ENCODE data around the gene PYURF. TPM values are rescaled to one million over a fixed set of nuclear protein-coding genes. Genes with fewer than 3 reads are reported as not detected.

Gene PYURF
- total RNA-seq, 1 experiment from 2014 or later, result 50.9 TPM

GRCh38 chr4:88514557-88515511 is 8.7 kb downstream of the PYURF start (continued):
- TF ChIP-seq, protein P1, sequence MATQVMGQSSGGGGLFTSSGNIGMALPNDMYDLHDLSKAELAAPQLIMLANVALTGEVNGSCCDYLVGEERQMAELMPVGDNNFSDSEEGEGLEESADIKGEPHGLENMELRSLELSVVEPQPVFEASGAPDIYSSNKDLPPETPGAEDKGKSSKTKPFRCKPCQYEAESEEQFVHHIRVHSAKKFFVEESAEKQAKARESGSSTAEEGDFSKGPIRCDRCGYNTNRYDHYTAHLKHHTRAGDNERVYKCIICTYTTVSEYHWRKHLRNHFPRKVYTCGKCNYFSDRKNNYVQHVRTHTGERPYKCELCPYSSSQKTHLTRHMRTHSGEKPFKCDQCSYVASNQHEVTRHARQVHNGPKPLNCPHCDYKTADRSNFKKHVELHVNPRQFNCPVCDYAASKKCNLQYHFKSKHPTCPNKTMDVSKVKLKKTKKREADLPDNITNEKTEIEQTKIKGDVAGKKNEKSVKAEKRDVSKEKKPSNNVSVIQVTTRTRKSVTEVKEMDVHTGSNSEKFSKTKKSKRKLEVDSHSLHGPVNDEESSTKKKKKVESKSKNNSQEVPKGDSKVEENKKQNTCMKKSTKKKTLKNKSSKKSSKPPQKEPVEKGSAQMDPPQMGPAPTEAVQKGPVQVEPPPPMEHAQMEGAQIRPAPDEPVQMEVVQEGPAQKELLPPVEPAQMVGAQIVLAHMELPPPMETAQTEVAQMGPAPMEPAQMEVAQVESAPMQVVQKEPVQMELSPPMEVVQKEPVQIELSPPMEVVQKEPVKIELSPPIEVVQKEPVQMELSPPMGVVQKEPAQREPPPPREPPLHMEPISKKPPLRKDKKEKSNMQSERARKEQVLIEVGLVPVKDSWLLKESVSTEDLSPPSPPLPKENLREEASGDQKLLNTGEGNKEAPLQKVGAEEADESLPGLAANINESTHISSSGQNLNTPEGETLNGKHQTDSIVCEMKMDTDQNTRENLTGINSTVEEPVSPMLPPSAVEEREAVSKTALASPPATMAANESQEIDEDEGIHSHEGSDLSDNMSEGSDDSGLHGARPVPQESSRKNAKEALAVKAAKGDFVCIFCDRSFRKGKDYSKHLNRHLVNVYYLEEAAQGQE (IDR thresholded peaks at IDR 0.05; ENCODE audit: low read depth), result no peak
- TF ChIP-seq EGR1 (IDR thresholded peaks at IDR 0.05; ENCODE audit: low read depth) (no peak), ELF1 (IDR thresholded peaks at IDR 0.05; ENCODE audit: borderline replicate concordance, low read depth) (no peak), POLR2AphosphoS5 (IDR thresholded peaks at IDR 0.05; ENCODE audit: low read depth, low read length) (no peak), POLR2A (IDR thresholded peaks at IDR 0.05; ENCODE audit: borderline replicate concordance, extremely low read depth, insufficient read depth, insufficient read length) (no peak)

GRCh38 chr4:88511236-88511635 is 12.3 kb downstream of the PYURF start:
- Histone ChIP-seq H3K79me2 (ENCODE audit: insufficient read depth, low read length) (no peaks in the 10 kb centered on the region), H3K4me1 (ENCODE audit: control insufficient read depth in 1 of 2, insufficient read depth in 2 of 2, low read length in 2 of 2) (no peaks in the 10 kb centered on the region), H2AFZ (ENCODE audit: low read depth, low read length, poor library complexity, severe bottlenecking) (no peak overlapping the region), H3K9me3 (ENCODE audit: control insufficient read depth in 1 of 2, insufficient read depth in 1 of 2, low read depth in 1 of 2, low read length in 2 of 2) (no peaks in the 10 kb centered on the region), H3K36me3 (ENCODE audit: control insufficient read depth in 1 of 2, insufficient read depth in 2 of 2, low read length in 2 of 2) (no peaks in the 10 kb centered on the region), H3K9ac (ENCODE audit: low read length) (no peak overlapping the region), H3K9me2 (ENCODE audit: insufficient read depth) (no peaks in the 10 kb centered on the region), H3K4me3 (replicated peaks in 1 of 2; ENCODE audit: low read depth in 1 of 2, low read length in 2 of 2) (no peak overlapping the region), H3K4me2 (ENCODE audit: low read length) (no peak overlapping the region), H3K27ac (ENCODE audit: low read depth, low read length) (no peak overlapping the region), H4K20me1 (ENCODE audit: insufficient read depth) (no peaks in the 10 kb centered on the region), H3K27me3 (ENCODE audit: insufficient read depth, low read length) (no peaks in the 10 kb centered on the region)
- CTCF ChIA-PET, result interaction anchor here (2.5 kb wide), 1 partner anchor 292 kb away, joined by 10 read pairs; no protein-coding TSS in a partner anchor
- no peak for DNase-seq (ENCODE audit: low read depth, low spot score)
- RAD21 ChIA-PET (ENCODE audit: low non-redundant PET in 1 of 2, low total read pairs in 2 of 2, uncharacterized antibody in 2 of 2, unreplicated experiment in 2 of 2), result no interaction called here
- POLR2A ChIA-PET, result no interaction called here
- ATAC-seq, result no peak
- no TSS peak for BruUV-seq (replicated peaks)
- TF ChIP-seq, protein P2, sequence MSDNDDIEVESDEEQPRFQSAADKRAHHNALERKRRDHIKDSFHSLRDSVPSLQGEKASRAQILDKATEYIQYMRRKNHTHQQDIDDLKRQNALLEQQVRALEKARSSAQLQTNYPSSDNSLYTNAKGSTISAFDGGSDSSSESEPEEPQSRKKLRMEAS (IDR thresholded peaks at IDR 0.05), result no peak
- no peak for TF ChIP-seq JUND (IDR thresholded peaks at IDR 0.05)
- intact Hi-C loops (cut with micrococcal nuclease), result loop anchor here (10.0 kb wide), 1 partner anchor 656 kb away; no protein-coding TSS in a partner anchor
